GM19438 (cell line): ENCODE data around the gene UNC119B.
"Not testable (repeated sequence)": the region's sequence is repeated elsewhere in the genome, so short reads cannot be mapped to it uniquely, and the experiment has no call there.

ENCODE experiments used
- ATAC-seq: cut with Tn5 transposase; IDR thresholded peaks from one replicate; pipeline ENCODE4 v1.9.1; 2021; ENCODE audit warnings: low read depth; ENCODE audit not compliant: unreplicated experiment

UNC119B gene

DNA sequence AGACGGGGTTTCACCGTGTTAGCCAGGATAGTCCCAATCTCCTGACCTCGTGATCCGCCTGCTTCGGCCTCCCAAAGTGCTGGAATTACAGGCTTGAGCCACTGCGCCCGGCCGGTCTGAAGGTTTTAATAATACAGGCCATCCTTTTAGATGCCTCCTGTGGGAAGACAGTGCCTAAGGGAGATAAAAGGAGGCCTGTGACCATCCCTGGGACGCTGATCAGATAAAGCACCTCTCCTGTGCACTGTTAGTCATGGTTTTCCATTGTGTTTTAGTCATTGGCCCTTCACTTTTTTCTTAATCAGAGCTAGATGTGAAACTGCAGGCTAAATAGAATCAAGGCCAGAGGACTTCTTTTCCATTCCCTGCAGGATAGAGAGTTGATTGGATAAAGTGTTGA lies 7.8 kb downstream of the UNC119B start:
- no peak for ATAC-seq

DNA sequence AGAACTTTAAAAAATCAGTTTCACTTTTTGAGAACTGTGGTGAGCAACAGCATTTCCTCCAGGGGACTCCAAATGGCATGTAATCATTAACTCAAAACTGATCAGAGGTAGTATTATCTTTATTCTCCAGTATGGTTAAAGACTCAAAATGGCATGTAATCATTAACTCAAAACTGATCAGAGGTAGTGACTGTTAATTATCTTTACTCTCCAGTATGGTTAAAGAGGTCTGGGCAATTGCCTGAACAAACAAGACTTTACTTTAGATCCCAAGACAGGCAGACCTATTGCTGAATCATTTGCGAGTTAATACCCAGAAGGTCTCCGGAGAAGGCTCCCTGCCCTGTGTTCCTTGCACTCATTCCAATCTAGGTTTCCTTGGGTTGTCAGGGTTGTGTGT lies 8.8 kb downstream of the UNC119B start:
- no peak for ATAC-seq

DNA sequence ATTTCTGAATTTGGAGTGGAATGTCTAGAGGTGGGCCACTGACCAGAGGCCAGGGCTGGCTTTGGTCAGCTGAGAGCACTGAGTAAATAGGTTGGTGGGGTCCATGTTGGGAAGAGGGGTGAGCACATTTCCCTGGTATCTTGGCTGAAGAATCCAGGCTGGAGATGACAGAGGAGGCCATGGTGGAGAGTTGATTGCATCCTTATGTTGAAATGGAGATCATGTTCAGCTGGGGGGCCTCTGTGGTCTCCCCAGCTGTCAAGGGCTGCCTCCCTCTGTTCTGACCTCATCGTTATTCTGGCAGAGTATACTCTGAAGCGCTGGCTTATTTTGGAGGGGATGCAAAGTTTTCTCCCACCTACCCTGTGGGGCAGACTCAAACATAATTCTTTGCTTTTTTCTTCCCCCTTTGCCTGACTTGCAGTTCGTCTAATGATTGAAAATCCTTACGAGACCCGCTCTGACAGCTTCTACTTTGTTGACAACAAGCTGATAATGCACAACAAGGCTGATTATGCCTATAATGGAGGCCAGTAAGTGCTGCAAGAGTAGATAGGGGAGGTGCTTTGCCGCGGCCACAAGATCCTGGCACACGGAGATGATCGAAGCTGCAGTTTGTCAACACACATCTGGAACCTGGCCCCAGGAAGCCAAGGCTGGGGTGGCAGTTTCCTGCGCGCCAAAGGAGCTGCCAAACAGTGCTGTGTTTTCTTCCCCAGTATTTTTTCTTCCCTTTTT lies 9.4 kb downstream of the UNC119B start:
- ATAC-seq = no peak

DNA sequence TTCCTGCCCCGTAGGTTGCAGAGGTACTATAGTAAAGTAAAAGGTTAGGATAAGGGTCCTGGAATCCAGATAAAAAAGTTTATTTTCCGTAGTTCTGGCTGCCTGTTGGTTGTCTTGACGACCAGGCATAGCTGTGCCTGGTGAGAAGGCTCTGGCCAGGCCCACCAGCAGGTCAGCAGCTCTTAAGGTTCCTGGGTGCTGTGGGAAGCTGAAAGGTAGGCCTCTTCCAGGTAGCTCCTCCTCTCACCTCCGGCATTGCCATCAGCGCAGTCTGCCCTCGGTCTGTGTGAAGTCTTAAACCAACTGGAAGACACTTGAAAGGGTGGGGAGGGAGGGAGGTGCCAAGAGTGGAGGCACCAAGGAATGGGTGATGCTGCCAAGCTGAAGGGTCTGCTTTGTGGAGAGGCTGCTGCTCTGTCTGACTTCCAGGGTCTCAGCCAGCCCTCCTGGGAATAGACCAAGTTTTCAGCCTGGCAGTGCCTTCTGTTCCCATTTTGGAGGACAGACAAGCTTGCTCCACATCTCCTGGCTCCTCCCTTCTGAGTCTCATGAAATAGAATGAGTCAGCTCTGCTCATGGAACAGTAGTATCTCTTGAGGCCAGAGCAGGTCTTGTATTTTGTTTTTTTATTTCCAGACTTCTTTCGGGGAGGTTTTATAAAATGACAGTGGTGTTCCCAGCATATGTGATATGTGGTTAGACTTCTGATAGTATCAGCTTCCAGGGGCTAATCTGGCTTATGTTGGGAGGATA lies 10.2 kb downstream of the UNC119B start:
- ATAC-seq = no peak

DNA sequence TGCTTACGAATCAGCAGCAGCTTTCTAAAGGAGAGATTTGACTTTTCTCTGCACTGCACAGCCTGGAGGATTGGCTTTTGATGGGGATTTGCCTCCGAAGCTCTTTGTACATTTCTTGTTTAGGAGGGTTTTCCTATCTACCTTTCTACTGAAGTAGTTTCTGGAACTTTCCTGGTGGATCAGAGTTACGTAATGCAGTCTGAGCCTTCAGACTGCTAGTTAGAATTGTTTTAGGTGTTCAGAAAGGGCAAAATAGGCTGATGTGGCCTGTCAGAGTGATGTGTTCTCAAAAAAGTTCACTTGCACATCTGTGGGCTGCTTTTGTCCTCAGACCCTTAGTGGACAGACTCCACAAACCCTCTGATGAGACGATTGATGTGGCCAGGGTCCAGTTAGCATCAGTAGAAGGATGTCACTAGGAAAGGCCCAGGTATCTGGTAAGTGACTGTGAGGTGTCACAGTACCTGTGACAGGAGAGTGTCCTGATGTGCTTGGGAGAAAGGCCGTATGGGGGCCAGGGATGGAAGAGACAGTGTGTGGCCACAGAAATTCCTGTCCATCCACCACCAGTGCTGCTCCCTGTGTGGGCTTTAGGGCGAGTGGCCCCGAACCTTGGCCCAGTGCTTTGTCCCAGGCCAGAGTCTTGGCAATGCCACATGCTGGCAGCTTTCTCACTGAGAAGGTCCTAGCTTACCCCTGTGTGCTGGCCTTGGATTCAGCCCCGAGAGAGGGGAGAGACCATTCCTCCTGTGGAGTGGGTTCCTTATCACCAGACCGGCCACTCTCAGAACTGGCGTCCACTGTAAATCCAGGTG lies 10.9 kb downstream of the UNC119B start:
- no peak for ATAC-seq

DNA sequence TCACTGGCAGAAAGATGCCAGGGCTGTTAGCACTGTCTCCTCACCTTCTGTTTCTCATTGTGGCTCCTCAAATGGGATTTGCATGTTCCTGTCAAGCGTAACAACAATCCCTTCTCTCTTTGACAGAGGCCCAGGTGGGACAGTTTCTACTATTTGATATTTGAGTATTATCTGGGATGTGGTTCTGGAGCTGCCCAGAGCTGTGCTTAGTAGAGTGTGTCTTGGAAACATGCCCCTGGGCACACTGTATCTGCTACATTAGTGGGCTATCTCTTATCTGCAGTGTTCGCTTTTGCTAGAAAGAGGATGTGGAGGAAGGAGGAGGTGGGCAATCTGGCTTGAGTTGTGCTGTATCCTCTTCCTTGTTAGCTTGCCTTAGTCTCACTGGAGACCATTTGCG lies 11.6 kb downstream of the UNC119B start:
- ATAC-seq = no peak

DNA sequence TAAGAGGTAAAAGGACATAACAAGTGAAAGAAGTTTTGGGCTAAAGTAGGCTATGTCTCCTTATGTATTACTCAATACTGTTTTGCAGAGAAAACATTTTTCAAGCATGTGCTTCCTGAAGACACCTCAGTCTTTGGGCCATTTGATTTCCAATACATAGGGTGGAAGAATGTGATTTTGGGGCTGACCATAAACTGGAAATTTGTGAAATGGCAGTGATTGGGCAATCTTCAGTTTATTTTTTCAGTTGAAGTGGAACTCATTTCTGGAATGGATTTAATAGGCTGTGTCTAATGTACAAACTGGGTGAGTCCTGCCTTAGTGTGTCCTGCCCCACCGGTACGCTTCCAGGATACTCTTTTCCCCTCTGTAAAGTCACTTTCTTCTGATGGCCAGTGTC lies 12.5 kb downstream of the UNC119B start:
- ATAC-seq = no peak

DNA sequence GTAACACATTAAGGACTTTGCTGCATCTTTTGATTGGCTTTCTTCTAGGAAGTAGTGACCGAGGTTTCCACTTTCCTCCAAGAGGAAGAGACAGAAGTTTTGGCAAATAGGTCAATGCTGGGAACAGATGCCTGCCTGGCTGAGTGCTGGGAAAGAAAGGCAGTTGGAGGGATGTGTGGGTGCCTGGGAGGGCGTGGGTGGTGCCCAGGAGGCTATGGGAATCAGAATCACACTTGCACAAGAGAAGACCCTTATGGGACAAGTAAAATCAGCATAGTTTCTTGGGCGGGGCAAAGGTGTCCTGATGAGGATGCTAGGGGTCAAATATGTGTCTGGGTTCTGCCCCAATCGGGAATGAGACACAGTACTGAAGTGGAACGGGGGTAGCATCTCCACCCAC lies 14.5 kb downstream of the UNC119B start:
- no peak for ATAC-seq

DNA sequence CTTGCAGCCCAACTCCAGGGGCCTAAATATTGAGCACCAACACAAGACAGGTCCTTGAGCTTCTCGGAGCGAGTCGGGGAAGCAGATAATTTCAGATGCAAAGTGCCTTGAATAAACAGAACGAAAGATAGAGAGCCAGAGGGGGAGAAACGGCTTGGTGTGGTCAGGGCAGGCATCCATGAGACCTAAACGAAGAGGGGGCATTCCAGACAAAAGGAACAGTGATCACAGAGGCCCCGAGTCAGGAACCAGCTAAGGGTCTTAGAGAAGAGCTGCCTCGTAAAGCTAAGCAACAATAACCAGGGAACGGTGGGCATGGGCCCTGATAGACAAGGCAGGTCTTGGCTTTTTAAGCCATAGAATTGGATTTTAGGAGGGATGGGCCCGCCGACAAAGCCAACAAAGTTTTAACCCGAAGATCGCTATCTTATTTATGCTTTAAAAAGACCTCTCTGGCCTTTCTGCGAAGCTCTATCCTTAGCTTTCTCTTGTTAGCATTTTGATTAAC lies 14.9 kb downstream of the UNC119B start:
- no peak for ATAC-seq

DNA sequence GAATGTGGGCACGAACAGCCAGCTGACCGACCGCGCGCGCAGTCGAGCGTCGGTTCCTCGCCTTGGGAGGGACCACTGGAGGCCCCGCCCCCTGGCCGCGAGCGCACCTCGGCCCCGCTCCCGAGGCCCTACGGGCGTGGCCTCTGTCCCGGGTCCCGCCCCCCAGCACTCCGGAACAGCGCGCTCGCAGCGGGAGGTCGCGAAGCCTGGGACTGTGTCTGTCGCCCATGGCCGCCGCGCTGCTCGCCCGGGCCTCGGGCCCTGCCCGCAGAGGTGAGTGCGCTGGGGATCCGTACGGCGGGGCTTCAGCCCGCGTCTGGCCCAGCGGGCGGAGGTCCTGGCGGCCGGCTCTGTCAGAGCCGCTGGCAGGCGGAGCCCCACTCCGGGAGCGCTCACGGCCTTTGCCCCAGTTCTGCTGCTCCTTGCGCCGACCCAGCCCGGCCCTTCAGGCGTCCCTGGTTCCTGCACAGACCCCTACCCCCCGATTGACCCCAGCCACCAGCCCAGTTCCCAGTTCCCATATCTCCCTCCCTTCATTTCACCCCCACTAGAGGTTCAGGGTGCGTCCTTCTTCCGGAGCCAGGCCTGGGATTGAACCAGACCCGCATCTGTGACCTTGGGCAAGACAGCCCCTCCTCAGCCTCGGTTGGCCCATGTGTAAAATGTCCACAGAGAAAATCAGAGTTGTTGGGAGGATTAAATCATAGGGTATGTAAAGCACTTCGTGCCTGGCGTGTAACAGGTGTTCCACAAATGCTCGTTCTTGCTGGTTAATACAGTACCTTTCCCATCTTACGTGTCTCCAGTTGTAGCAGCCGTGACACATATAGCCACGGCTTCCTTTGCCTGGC lies 15.6 kb downstream of the UNC119B start, which contains the start of gene ACADS:
ACADS (plus strand) TSS at position 168 of the 851 bp plus-strand sequence; CDS start at position 228, 60 bp downstream.
- ATAC-seq = peak; percentile 95

DNA sequence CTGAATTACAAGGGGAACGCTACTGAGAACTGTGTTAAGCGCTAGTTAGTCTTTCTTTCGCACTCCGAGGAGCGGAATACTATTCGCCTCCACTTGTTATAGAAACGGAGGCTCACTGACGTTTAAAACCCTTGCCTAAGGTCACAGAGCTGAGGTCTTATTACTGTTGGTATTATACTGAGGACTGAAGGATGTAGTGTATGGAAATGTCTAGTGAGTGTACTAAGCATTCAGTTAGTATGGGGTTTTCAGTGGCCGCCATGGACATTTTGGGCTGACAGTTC lies 16.2 kb downstream of the UNC119B start:
- ATAC-seq = no peak

DNA sequence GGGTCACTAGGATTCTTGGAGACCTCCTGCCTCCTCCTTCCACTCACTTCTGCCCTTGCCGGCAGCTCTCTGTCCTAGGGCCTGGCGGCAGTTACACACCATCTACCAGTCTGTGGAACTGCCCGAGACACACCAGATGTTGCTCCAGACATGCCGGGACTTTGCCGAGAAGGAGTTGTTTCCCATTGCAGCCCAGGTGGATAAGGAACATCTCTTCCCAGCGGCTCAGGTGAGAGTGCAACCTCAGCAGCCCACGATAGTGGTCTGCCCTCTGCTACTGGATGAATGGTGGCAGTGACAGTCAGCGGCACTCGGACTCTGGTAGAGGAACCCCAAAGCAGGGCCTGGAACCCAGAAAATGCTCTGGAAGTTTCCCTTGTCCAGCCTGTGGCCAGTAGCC lies 16.7 kb downstream of the UNC119B start:
- no peak for ATAC-seq

DNA sequence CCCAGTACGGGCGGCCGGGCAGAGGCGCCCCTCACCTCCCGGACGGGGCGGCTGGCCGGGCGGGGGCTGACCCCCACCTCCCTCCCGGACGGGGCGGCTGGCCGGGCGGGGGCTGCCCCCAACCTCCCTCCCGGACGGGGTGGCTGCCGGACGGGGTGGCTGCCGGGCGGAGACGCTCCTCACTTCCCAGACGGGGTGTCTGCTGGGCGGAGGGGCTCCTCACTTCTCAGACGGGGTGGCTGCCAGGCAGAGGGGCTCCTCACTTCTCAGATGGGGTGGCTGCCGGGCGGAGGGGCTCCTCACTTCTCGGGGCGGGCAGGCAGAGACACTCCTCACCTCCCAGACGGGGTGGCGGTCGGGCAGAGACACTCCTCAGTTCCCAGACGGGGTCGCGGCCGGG lies 21.9 kb downstream of the UNC119B start:
- not testable (repeated sequence) for ATAC-seq

DNA sequence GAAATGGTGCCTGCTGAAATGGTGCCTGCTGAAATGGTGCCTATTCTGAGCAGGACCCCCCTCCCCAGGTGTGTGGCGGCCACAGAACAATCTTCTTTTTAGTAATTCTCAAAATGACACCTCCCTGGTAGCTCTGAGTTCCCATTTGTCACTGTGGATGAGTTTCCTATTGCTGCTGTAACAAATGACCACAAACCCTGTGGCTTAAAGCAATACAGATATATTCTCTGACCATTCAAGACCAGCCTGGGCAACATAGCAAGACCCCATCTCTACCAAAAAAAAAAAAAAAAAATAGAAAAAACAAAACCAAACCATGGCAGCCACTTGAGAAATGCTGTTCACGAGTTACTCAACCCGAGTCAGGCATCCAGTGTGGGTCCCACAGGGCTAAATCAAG lies 23.3 kb downstream of the UNC119B start:
- no peak for ATAC-seq

DNA sequence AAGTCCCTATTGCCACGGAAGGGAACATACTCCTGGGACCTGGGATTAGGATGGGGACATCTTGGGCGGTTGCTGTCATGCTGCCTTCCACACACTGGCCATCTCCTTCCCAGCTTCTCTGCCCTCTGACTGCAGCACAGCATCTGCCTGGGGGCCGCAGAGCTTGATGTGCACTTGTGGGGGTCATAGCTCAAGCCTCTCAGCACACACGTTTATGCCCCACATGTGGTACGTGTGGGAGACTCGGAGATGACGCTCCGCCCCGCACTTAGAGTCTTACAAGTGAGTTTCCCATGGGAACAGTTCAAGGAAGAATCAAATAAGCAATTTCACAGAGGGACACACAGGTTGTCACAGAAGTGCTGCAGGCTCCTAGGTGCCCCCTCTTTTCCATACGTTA lies 24.0 kb downstream of the UNC119B start:
- no peak for ATAC-seq

DNA sequence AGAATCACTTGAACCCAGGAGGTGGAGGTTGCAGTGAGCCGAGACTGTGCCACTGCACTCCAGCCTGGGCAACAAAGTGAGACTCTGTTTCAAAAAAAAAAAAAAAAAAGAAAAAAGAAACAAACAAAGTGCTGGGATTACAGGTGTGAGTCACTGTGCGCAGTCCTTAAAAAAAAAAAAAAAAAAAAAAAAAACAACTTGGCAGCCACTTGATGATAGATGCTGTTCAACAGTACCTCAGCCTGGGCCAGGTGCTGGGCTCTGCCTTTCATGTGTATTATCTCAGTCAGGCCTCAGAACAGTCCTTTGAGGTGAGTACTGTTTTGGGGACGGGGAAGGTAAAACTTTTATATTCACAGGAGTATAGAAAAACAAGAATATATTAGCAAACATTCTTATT lies 24.9 kb downstream of the UNC119B start:
- ATAC-seq = no peak

DNA sequence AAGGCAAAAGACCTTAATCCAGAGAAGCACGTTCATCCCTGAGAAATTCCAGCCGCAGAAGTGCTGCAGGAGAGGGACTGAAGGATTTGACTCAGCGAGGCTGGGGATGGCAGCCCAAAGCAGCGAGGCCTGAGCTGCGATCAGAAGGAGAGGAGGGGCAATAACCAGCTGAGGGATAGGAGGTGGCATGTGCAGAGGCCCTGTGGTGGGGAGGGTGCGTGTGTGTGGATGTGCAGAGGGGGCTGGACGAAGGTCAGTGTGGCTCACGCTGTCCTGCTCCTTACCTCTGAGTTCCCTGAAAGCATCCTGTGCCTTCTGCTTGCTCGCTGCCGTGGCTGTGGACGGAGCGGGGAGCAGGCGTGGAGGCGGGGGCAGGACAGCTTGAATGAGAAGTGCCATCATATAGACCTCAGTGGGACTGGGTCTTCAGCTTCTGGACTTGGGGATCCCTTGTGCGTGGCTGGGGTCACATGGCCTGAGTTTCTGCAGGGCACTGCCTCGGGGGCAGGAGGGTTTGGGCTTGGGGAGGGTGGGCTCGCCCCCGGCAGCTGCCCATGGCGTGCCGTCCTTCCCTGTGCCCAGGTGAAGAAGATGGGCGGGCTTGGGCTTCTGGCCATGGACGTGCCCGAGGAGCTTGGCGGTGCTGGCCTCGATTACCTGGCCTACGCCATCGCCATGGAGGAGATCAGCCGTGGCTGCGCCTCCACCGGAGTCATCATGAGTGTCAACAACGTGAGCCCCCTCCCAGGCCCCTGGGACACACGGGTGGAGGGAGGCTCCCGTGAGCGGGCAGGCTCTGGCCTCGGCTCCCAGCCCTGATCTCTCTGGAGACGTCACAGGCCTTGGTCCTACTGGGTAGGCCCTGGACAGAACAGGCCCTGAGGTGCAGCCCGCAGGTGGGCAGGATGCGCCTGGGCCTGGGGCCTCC lies 26.4 kb downstream of the UNC119B start:
- ATAC-seq = no peak

DNA sequence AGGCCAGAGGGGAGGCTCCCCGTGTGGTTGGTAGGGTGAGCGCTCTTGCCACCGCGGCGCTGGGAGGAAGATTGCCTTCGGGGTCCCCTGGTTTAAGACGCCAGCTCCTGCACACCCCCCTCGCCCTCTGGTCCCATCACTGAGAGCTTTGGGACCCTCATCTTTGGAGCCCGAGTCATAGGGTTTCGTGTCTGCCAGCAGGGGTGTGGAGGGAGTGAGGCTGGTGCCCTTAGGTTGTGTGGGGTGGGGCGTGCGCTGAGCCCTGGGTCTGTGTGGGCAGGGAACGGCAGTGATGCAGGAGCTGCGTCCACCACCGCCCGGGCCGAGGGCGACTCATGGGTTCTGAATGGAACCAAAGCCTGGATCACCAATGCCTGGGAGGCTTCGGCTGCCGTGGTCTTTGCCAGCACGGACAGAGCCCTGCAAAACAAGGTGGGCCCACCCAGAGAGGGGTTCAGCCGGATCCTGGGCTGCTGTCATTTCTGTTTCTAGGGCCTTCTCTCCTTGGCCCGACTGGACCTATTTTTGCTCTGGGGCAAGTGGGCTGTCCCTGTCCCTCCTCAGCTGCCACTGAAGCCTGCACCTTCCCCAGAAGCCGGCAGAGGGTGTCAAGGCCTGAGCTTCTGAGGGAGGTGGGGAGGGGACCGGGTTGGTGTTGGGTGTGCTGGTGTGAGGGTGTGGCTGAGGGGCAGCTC lies 27.4 kb downstream of the UNC119B start:
- ATAC-seq = no peak
